ENCODE measurements around the gene CDH2.

The CDH2 gene

DNA sequence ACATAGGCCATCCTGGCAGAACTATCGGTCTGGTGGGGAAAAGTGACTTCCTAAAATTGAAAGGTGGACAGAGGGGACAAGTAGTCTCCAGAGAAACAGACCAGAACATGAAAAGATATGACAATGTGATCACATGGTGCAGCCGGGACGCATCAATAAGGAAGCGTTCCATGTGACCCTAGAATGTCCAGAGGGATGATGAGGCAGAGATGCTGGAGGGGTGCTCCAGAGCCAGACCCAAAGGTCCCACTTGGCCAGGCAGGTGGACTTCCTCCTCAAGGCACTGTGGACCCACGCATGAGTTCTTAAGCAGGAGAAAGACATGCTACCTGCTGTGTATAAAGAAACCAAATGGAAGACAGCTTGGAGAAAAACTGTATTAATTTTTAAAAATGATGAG, 50.2 kb downstream of the CDH2 start:
- no peak for DNase-seq

DNA sequence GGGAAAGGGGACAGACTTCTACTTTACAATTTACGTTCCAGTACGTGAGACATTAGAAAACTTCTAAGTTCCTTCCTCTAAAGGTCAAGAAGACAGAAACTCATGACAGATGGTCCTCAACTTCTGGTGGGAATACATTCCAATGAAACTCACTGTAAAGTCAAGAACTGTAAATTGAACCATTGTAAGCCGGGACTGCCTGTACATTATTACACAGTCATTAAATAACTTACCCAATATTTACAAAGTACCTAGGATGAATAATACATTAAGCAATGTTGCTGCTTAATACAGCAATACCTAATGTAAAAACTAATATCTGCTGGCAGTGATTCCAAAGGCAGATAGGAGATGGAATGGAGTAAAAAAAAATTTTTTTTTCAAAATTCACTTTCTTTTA, 51.9 kb downstream of the CDH2 start:
- no peak for DNase-seq

DNA sequence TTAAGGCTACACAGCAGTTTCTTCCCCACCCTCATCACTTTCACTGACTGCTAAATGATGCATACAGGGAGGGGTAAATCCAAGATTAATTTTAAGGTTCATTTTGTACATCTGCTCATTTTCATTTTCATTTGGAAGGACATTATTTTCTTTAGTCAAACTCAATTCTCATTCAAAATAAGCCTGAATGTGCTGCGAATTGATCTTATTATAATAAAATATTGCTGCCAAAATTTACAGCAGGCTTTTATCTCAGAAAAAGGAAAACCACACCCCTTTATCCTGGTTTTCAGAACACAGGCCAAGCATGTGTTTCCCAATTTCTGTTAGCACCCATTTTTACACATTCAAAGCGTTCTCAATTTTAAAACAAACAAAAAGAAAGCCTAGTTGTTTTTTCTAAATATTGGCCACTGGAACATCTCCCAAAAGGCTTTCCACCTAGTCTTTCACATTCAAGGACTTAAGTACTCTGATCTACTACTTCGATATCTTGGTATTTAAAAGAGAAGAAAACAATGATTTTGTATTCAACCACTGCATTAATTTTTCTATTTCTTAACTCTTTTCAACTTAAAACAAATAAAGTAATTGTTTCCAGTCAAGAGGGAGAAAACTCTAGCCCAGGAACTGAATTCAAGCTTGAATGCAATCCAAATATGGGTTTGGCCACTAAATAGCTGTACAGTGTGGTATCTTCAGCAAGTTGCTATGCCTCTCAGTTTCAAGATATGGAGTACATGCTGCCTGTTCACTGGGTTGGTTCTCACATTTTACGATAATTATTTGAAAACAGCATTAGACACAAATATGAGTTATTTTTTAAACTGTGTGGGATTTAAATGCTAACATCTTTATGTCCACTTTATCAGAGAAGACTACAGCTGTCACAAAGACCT, 52.5 kb downstream of the CDH2 start:
- DNase-seq, result no peak

- no peak for DNase-seq
Observed at GRCh38 chr18:28123401-28124030, 53.4 kb downstream of the CDH2 start.

DNA sequence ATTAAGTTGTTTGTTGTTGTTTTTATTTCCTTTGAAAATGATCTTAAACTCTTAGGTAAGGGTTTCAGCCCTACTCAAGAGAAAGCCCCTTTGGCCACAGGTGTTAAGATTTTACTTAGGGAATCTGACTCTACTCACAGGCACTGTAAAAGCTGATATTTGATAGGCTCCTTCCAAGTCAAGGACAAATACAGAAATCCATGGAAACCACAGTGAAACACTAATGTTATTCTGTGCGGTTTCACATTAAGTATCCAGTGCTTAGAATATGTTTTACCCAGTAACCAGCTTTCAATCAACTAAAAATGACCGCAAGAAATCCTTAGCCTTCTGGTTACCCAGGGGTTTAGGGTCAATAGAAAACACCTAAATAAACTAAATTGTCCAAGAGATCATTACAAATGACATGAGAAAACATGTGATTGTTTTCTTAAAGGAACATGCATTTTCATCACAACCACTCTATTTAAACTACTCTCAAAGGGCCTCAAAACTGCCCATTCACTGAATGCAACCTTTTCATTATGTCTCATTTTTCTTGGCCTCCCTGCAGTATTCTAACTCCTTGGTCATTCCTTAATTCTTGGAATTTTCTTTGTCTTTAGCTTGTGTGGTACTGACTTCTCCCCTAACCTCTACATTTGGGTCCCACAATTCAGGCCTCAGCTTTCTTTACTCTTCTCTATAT, 56.0 kb downstream of the CDH2 start:
- no peak for DNase-seq

DNA sequence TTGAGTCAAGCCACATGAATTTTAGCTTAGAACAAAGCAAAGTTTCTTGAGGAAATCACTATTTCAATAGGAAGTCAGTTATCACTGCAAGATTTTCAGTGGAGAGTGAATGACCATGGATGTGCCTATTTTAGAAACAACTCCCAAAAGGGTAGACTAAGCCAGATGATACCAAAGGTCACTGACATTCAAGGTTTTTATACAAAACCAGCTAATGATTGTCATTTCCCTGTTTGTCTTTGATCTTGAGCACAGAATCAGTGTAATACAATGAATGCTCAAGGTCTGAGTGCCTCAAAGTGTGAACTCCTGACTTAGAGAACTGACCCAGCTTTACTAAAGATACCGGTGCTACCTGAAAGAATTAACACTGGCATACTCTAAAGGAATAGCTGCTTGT, 60.5 kb downstream of the CDH2 start:
- DNase-seq, result no peak

GRCh38 chr18:28115149-28115550, 61.8 kb downstream of the CDH2 start:
- DNase-seq, result no peak

DNA sequence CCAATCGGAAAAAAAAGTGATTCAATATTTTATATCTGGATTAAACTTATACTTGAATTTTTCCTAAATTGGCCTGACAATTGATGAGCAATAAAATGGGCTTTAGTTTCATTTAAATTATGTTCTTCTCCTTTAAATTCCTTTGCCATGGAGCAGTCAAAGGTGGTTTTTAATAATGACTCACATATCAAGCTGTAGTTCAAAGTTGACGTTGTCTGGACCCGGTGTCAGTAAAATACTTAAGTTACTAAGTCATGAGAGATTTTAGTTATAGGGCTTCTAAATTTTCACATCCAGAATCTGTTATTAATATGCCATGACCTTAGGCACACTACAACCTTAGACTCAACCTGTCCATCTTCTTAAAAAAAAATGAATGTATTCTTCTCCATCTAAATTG, 62.5 kb downstream of the CDH2 start:
- no peak for DNase-seq

DNA sequence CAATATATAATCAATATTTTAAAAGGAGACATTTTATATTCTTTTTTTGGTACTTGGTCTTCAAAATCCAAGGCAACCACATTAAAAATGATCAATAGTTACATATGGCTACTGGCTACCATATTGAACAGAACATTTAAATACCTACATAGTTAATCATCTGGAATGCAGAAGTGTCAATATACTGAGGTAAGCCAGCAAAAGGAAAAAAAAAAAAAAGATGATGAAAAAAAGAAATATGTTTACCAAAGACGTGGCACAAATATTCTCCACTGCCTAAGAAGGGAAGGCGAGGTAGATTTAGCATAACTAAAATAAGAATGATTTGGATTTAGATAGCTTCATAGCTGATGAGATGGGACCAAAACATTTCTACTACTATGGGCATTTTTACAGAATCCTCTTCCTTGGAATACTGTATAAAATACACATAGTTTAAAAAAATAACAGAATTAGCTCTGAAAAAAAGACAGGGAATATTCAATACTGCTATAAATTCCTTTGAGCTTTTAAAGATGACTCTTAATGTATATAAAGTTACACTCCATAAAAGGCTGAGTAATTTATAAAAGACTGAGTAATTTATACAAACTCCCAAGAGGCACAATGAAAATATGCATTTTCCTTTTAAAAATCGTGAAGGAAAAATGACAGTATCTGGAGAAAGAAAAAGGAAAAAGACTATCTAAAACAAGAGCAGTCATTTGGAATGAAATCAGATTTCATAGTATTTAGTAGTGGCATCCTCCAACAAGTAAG, 63.5 kb downstream of the CDH2 start:
- DNase-seq, result no peak

GRCh38 chr18:28112056-28112470, 64.9 kb downstream of the CDH2 start:
- no peak for DNase-seq

DNA sequence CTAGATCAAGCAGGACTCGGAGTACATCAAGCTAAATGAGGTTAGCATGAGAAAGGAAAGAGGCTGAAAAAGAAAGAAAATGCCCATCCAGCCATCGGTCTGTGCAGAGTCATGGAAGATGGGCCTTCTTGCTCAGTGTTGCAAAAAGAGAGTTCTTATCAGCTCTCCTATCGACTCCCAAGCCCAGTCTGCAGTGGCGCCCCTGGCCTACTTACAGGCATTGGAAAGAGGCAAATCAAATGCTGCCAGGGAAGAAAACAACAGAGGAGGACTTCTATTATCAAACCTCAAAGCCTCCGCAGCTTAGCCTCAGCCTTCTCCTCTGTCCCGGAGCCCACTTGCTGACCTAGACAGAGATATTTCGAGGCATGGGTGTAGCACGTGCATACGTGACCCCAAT, 66.0 kb downstream of the CDH2 start:
- DNase-seq, result no peak

GRCh38 chr18:28109781-28110560, 67.0 kb downstream of the CDH2 start:
- DNase-seq, result no peak

DNA sequence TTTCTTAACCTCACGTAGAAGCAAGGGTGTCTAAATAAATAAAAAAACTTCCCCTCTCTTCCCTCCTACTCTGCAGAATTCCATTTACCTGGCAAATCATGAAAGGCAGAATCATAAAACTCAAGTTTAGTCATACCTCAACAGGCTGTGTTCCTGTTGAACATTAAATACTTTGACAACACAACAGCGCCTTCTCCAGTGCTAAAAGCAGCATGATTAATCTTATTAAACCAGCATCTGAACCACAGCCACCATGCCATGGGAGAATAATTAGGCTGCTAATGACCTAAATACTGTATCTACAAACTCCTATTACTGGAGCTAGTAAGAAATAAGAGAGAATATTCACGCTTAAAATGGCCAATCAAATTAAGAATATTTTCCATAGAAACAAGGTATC, 68.1 kb downstream of the CDH2 start:
- DNase-seq, result no peak

GRCh38 chr18:28108254-28108653, 68.7 kb downstream of the CDH2 start:
- no peak for DNase-seq

- DNase-seq, result no peak
Observed at GRCh38 chr18:28099237-28099636, 77.7 kb downstream of the CDH2 start.

- DNase-seq, result no peak
Observed at GRCh38 chr18:28095631-28096030, 81.3 kb downstream of the CDH2 start.

- DNase-seq, result no peak
Observed at GRCh38 chr18:28095041-28095440, 81.9 kb downstream of the CDH2 start.

DNA sequence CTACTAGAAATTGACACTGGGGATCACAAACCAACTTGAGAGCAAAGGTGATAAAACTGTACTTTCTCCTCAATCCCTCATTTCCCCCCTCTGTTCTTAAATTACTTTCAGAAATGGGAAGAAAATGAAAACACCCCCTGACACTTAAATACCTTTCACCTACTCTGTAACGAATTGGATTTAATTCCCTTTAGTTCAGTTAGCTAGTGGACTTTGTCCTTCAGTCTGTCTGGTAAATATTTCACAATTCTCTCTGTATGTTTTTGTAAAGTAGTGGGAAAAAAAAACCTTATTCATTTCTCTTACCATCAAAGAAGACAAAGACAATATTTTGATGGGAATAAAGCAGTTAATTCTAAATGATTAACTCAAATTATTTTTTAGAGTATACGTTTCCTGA, 85.7 kb downstream of the CDH2 start:
- DNase-seq, result no peak

- no peak for DNase-seq
Observed at GRCh38 chr18:28088477-28088876, 88.5 kb downstream of the CDH2 start.

GRCh38 chr18:28086670-28087552, 90.0 kb downstream of the CDH2 start:
- no peak for DNase-seq

DNA sequence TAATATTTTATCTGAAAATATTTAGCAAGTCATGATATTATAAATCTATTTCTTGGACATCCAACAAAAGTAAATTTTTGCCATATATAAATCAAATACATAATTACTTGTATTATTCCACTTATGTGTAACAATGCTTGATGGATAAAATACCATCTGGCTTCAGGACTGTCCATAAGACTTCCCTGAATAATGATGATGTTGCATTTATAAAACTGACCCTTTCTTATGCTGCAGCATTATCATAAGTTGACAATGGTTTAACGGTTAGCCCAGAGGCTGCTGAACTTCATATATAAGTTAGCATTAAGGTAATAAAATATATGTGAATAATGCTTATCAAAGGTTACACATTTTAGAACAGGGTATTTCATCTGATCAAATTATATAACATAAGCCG, 95.4 kb downstream of the CDH2 start:
- no peak for DNase-seq
